ENCODE measurements around the gene ZFPM1. TPM values are rescaled to one million over a fixed set of nuclear protein-coding genes. Genes with fewer than 3 reads are reported as not detected.

Gene ZFPM1
- total and polyA plus RNA-seq, 2 of the 8 experiments (the other 6 are each of a cell fraction or from before 2014, with no cell fraction given), result 0.74 to 4.8 TPM

DNA sequence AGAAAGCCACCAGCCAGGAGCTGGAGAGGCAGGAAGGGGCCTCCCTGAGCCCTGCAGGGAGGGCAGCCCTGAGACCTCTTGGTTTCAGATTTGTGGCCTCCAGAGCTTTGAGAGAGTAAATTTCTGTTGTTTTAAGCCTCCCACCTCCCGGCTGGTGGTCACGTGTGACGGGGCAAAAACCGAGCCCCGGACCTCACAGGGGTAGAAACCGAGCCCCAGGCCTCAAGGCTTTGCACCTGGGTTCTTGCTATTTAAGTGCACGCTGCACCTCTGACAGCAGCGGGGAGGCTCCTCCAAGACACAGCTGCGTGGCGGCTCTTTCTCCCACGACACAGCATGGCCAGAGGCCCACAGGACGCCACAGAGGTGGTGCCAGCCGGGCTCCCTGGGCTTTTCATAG is 99.7 kb downstream of the ZFPM1 start (continued):
- TF ChIP-seq JUND (IDR thresholded peaks at IDR 0.05; ENCODE audit: low read length) (no peak), BACH1 (IDR thresholded peaks at IDR 0.05; ENCODE audit: low read length) (no peak)
